Germinal center (tissue), 1 donor: ENCODE measurements around the gene ESR1.

ENCODE experiments used
- DNase-seq: peaks from one replicate; pipeline ENCODE4 v3.0.0; 2012; ENCODE audit warnings: mixed read lengths, low spot score

The ESR1 gene

GRCh38 chr6:152173957-152174356, 366.5 kb downstream of the ESR1 start:
- DNase-seq, result no peak

GRCh38 chr6:152176268-152176667, 368.8 kb downstream of the ESR1 start:
- no peak for DNase-seq
